Osteoblast (primary cell): ENCODE results near the gene FERMT2. TPM values are rescaled to one million over a fixed set of nuclear protein-coding genes. Genes with fewer than 3 reads are reported as not detected.

Experiments
- DNase-seq: peaks from one replicate; pipeline ENCODE4 v3.0.0; 2011; ENCODE audit warnings: low spot score, mixed read lengths; ENCODE audit not compliant: insufficient read length; ENCODE audit errors: missing footprints
- H2AFZ ChIP-seq: 2 replicates; pipeline ENCODE4 v1.6.0; 2011; ENCODE audit warnings: mild to moderate bottlenecking, low read length
- H3K27ac ChIP-seq: 2 replicates; pipeline ENCODE4 v1.5.1; 2011; ENCODE audit warnings: mild to moderate bottlenecking, low read depth, low read length, moderate library complexity
- H3K27me3 ChIP-seq: 2 replicates; pipeline ENCODE4 v1.6.0; 2012; ENCODE audit warnings: mild to moderate bottlenecking, control low read depth, inconsistent platforms, low read length, moderate library complexity; ENCODE audit not compliant: insufficient read depth
- H3K36me3 ChIP-seq: 2 replicates; pipeline ENCODE4 v1.5.1; 2011; ENCODE audit warnings: mild to moderate bottlenecking, low read length, control low read depth, moderate library complexity; ENCODE audit not compliant: insufficient read depth
- H3K4me1 ChIP-seq: 2 replicates; pipeline ENCODE4 v1.5.1; 2011; ENCODE audit warnings: mild to moderate bottlenecking, low read length, control low read depth, moderate library complexity; ENCODE audit not compliant: insufficient read depth
- H3K4me2 ChIP-seq: 2 replicates; pipeline ENCODE4 v1.6.0; 2011; ENCODE audit warnings: mild to moderate bottlenecking, low read length; ENCODE audit not compliant: insufficient read depth
- H3K4me3 ChIP-seq: fragments of 200-600 bp; sonication (generic); 3 replicates; pipeline ENCODE4 v1.5.1; 2012; ENCODE audit warnings: mild to moderate bottlenecking, low read length, inconsistent platforms; ENCODE audit not compliant: insufficient read depth
- H3K79me2 ChIP-seq: 2 replicates; pipeline ENCODE4 v1.6.0; 2012; ENCODE audit warnings: mild to moderate bottlenecking, low read length, control low read depth, inconsistent platforms; ENCODE audit not compliant: insufficient read depth
- H3K9me3 ChIP-seq: 2 replicates; pipeline ENCODE4 v1.5.1; 2011; ENCODE audit warnings: low read depth, low read length, control low read depth
- H4K20me1 ChIP-seq: 2 replicates; pipeline ENCODE4 v1.6.0; 2012; ENCODE audit warnings: mild to moderate bottlenecking, low read length, control low read depth; ENCODE audit not compliant: insufficient read depth
- total RNA-seq: library from RNA; depleted of rRNA; stranded (reverse); fragments of >200 nt; gene quantifications from 2 replicates; pipeline ENCODE4 v1.2.3, GENCODE V29; 2012
- TF ChIP-seq, protein P1 (sequence below): IDR thresholded peaks from 2 replicates; pipeline ENCODE4 v1.5.1; 2011; ENCODE audit warnings: mild to moderate bottlenecking, low read depth, low read length, moderate library complexity; ENCODE audit errors: extremely low read depth

Gene FERMT2
- total RNA-seq, 1 donor, result 280 TPM

- Histone ChIP-seq H3K4me3 (peak overlapping the region; percentile 79), H3K9me3 (no peaks in the 10 kb centered on the region), H3K4me2 (peak overlapping the region; percentile 83), H3K79me2 (peaks cover 64% of the 10 kb centered on the region), H3K27ac (peak overlapping the region; percentile 69), H2AFZ (peak overlapping the region; percentile 49), H3K4me1 (peaks cover 26% of the 10 kb centered on the region), H3K36me3 (peaks cover 20% of the 10 kb centered on the region), H3K27me3 (no peaks in the 10 kb centered on the region), H4K20me1 (peaks cover 53% of the 10 kb centered on the region)
- peak; percentile 92 for DNase-seq
- TF ChIP-seq, protein P1, sequence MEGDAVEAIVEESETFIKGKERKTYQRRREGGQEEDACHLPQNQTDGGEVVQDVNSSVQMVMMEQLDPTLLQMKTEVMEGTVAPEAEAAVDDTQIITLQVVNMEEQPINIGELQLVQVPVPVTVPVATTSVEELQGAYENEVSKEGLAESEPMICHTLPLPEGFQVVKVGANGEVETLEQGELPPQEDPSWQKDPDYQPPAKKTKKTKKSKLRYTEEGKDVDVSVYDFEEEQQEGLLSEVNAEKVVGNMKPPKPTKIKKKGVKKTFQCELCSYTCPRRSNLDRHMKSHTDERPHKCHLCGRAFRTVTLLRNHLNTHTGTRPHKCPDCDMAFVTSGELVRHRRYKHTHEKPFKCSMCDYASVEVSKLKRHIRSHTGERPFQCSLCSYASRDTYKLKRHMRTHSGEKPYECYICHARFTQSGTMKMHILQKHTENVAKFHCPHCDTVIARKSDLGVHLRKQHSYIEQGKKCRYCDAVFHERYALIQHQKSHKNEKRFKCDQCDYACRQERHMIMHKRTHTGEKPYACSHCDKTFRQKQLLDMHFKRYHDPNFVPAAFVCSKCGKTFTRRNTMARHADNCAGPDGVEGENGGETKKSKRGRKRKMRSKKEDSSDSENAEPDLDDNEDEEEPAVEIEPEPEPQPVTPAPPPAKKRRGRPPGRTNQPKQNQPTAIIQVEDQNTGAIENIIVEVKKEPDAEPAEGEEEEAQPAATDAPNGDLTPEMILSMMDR, result no peak
Measured at GRCh38 chr14:52949711-52950409, 990 bp downstream of the FERMT2 start.

DNA sequence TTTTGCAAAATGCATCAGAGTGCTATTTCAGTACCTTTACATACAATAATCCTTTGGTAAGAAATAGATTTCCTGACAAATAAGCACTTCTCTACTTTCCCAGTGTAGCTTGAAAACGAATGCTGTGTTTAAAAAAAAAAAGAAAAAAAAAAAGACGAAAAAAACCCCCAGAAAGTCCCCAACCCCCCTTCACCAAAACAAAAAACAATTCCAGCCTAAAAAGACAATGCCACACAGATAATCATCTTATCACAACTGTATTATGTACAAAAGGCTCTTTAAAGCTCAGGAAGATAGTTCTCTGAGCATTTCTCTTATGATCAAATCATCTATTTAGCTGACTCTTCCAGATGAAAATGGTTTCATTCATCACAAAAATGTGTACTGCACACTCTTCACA is 1.6 kb downstream of the FERMT2 start:
- peak overlapping the region; percentile 83 for H3K4me2 ChIP-seq
- H3K9me3 ChIP-seq, result no peaks in the 10 kb centered on the region

GRCh38 chr14:52948836-52949235 is 2.0 kb downstream of the FERMT2 start:
- Histone ChIP-seq H3K4me1 (peaks cover 34% of the 10 kb centered on the region), H3K36me3 (peaks cover 30% of the 10 kb centered on the region), H3K9me3 (no peaks in the 10 kb centered on the region), H2AFZ (no peak overlapping the region), H4K20me1 (peaks cover 63% of the 10 kb centered on the region), H3K27me3 (no peaks in the 10 kb centered on the region), H3K4me3 (peak overlapping the region; percentile 79), H3K79me2 (peaks cover 74% of the 10 kb centered on the region), H3K4me2 (peak overlapping the region; percentile 83), H3K27ac (peak overlapping the region; percentile 14)
- TF ChIP-seq, protein P1, result no peak
- DNase-seq, result peak; percentile 60

More for the DNA sequence above, 1.6 kb downstream of the FERMT2 start:
- no peak for DNase-seq
- H3K4me1 ChIP-seq, result peaks cover 32% of the 10 kb centered on the region
- no peaks in the 10 kb centered on the region for H3K27me3 ChIP-seq
- peak overlapping the region; percentile 69 for H3K27ac ChIP-seq
- TF ChIP-seq, protein P1, result no peak
- peaks cover 26% of the 10 kb centered on the region for H3K36me3 ChIP-seq
- H3K4me3 ChIP-seq, result peak overlapping the region; percentile 79
- peaks cover 70% of the 10 kb centered on the region for H3K79me2 ChIP-seq
- H4K20me1 ChIP-seq, result peaks cover 59% of the 10 kb centered on the region
- H2AFZ ChIP-seq, result no peak overlapping the region

DNA sequence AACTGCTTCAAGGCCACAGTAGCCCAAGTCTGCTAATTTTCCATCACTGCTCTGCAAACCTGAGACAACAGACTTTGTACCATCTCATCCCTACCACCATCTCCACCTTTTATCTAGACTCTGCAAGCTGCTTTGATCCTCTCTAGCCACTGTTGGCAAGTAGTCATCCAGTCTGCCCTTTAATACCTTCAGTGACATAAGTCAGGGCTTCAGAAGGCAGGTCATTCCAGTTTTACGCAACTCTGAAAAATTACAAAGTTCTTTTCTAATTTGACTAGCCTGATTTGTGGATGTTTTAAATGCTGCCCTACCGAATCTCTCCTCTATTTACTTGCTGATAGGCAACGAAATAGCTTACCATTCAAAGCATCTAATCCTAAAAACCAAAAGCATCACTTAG is 2.8 kb downstream of the FERMT2 start:
- H4K20me1 ChIP-seq, result peaks cover 71% of the 10 kb centered on the region
- no peak overlapping the region for H2AFZ ChIP-seq
- peaks cover 82% of the 10 kb centered on the region for H3K79me2 ChIP-seq
- peak overlapping the region; percentile 23 for H3K27ac ChIP-seq
- peak overlapping the region; percentile 79 for H3K4me3 ChIP-seq
- H3K9me3 ChIP-seq, result no peaks in the 10 kb centered on the region
- H3K36me3 ChIP-seq, result peaks cover 37% of the 10 kb centered on the region
- no peaks in the 10 kb centered on the region for H3K27me3 ChIP-seq
- DNase-seq, result peak; percentile 56
- TF ChIP-seq, protein P1, result no peak
- H3K4me1 ChIP-seq, result peaks cover 34% of the 10 kb centered on the region
- peak overlapping the region; percentile 83 for H3K4me2 ChIP-seq
